Activated naive CD4-positive, alpha-beta T cell treated with Interleukin-2 at 50 U/mL for 16 hours (primary cell): Measurements from ENCODE around the gene CDX1.

ENCODE experiments used
- DNase-seq: peaks from one replicate; pipeline ENCODE4 v3.0.0-alpha.2; 2020

CDX1 gene

GRCh38 chr5:150184990-150185912 lies 18.7 kb downstream of the CDX1 start:
- no peak for DNase-seq

- no peak for DNase-seq
Observed at GRCh38 chr5:150186137-150186536, 19.6 kb downstream of the CDX1 start.

DNA sequence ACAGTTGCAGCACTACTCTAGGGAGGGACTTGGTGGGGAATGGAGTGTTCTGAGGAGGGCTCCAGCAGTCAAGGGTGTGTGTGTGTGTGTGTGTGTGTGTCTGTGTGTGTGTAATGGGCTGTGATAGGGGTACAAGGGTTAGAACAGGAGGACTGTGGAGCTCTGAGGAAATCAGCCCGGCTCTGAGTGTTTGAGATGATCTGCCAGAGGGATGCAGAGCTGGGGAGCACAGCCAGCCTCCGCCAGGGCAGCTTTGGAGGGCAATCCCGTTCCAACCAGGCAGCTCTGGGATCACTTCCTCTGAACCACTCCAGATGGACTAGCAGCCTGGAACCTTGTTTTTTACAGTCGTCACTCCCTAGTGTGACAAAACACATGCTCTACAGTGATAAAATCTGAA lies 20.3 kb downstream of the CDX1 start:
- no peak for DNase-seq

DNA sequence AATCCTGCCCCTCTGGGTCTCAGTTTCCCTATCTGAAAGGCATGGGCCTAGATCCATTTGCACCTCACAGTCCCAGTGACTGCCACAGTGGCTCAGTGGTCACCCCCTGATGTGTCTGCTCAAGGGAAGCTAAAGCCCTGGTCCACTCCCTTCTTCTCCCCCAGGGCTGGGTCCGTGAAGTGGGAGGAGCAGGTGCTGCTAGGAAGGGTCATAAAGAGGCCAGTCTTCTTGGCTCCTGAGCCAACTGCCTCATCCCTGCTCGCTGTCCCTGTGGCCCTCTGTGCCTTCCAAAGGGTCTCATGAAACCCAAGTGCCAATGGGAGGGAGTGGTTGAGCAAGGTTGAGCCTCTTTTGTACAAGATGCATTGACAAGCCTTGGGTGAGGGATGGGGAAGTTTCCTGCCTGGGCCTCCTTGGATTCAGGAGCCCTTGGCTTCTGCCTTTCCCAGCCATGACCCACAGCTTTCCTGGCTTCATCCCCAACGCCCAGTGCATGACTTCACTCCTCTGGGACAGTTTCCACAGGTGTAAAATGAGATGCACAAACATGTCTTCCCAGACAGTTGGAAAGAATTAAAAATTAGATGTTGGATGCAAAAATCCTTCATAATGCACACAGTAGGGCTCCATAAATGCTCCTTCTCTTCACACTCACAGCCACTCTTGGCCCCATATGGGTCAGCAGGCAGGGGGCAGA lies 21.7 kb downstream of the CDX1 start:
- DNase-seq = no peak

GRCh38 chr5:150189326-150189725 lies 22.7 kb downstream of the CDX1 start:
- DNase-seq = no peak

GRCh38 chr5:150189728-150190502 lies 23.3 kb downstream of the CDX1 start, which contains the start of gene SLC6A7:
Gene SLC6A7, plus strand, starts transcription at chr5:150190062. Its CDS starts 266 bp downstream, at chr5:150190328.
- no peak for DNase-seq

- no peak for DNase-seq
Observed at GRCh38 chr5:150190503-150190979, 24.0 kb downstream of the CDX1 start.

DNA sequence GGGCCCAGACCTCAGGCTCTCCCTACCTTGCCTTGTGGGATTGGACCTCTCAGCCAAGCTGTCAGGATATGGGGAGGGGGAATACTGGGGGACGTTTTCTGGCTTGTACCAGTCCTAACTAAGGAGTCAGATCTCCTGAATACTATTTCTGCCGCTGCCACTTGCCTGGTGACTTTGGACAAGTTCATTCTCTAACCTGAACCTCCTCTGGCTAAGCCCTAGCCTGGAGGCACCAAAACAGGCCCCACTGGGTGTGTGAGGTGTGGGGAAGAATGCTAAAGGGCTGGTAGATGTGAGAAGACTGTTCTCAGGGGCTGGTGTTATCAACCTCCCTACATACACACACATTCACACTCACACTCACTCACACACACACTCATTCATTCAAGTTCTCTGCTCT lies 24.4 kb downstream of the CDX1 start:
- no peak for DNase-seq

GRCh38 chr5:150192462-150192861 lies 25.9 kb downstream of the CDX1 start:
- DNase-seq = no peak

DNA sequence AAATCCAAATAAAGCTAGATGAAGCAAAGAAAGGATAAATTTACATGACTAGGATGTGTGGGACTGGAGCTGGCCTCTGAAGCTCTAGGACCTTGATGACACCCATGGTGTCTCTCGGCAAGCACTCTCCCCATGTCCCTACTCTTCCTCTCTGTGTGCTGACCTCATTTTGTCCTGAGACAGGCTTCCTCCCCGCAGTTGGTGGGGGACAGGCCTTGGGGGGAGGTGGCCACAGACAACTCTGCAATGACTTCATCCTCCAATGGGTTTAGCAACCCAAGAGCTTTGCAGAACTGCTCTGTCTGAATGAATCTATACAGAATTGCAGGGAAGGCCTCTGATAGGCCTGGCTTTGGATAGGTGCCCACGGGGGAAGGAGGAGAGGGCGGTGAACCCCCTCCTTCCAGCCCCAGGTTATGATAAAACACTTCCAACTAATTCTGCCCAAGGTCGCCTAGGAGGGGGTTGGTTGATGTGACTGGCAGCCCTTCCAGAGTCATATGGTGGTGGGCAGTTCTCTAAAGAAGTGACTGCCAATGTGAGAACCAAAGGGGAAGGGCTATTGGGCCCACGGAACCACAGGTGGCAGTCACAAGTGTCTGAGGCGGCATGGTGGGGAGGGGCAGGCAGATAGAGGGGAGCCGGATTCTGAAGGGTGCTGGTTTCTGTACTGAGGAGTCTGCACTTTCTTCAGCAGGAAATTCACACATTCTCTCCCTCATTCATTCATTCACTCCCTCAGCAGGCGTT lies 29.3 kb downstream of the CDX1 start:
- DNase-seq = no peak

GRCh38 chr5:150196514-150196913 lies 29.9 kb downstream of the CDX1 start:
- DNase-seq = no peak

GRCh38 chr5:150196986-150197385 lies 30.4 kb downstream of the CDX1 start:
- no peak for DNase-seq

GRCh38 chr5:150197476-150197875 lies 30.9 kb downstream of the CDX1 start:
- no peak for DNase-seq

DNA sequence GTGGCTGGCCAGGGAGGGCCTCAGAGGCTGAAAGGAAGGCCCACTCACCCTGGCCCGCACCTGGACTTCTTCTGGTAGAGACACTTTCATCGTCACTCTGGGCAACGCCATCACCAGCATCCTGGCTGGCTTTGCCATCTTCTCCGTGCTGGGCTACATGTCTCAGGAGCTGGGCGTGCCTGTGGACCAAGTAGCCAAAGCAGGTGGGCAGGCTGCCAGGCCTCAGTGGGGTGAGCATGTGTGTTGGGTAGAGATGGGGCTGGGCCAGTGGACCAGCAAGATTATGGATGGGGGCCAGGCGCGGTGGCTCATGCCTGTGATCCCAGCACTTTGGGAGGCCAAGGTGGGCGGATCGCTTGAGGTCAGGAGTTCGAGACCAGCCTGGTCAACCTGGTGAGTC lies 35.9 kb downstream of the CDX1 start:
- DNase-seq = no peak

GRCh38 chr5:150203832-150204589 lies 37.4 kb downstream of the CDX1 start:
- DNase-seq = no peak

DNA sequence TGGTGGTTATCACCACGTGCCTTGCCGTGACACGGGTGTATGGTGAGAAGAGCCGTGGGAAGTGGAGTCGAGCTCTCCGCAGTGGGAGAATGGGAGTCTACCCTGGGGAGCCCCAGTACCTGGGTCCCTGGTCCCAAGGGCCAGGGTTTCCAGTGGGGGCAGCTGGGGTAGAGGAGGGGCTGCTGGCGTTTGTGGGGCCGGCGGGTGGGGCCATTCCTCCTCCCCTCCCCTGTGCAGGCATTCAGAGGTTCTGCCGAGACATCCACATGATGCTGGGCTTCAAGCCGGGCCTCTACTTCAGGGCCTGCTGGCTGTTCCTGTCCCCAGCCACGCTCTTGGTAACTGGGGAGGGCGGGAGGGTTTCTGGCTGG lies 38.0 kb downstream of the CDX1 start:
- DNase-seq = no peak

- no peak for DNase-seq
Observed at GRCh38 chr5:150206098-150206778, 39.7 kb downstream of the CDX1 start.

- DNase-seq = no peak
Observed at GRCh38 chr5:150206779-150207115, 40.2 kb downstream of the CDX1 start.

DNA sequence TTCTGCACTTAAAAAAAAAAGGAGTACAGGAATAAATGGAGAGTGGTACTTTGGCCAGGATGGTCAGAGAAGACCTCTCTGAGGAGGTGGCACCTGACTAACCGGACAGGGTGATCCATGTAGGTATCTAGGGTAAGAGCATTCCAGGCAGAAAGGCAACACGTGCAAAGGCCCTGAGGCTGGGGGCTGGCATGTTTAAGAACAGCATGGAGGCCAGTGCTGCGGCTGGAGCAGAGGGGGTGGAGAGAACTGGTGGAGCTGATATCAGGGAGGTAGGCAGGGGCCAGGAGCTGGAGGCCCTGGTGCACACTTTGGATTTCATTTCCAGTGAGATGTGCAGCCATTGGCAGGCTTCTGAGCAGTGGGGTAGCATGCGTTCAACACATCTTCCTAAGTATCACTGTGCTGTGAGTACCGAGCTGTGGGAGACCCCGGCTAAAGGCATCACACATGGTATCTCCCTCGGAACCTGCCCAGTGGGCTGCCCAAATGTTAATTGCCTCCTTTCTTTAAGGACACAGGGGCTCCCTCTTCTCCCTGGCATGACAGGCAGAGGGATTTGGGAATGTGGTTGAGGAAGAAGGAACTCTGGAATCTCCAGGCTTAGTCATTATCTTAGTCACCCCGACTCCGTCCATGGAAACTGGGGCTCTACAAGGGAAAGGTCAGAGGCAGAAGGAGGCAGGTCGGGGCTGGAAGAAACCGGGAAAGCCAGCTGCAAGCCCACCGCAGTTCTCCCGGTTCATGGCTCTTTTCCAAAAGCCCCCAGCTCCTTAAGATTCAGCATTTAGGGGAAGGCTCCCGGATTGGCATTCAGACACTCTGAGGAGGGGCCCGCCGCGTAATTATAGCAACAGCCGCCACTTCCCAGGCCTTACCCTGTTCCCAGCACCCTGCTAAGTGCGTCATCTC lies 41.9 kb downstream of the CDX1 start:
- DNase-seq = no peak

GRCh38 chr5:150209099-150209635 lies 42.6 kb downstream of the CDX1 start:
- no peak for DNase-seq
